NCI-H345 treated with DMSO at 0.1 percent for 48 hours (cell line): Measurements from ENCODE around the gene FBXW5.

Experiments used
- DNase-seq: peaks from one replicate; lab custom pipeline; 2025; ENCODE audit not compliant: unreplicated experiment; lab: John Stamatoyannopoulos, UW

The FBXW5 gene

DNA sequence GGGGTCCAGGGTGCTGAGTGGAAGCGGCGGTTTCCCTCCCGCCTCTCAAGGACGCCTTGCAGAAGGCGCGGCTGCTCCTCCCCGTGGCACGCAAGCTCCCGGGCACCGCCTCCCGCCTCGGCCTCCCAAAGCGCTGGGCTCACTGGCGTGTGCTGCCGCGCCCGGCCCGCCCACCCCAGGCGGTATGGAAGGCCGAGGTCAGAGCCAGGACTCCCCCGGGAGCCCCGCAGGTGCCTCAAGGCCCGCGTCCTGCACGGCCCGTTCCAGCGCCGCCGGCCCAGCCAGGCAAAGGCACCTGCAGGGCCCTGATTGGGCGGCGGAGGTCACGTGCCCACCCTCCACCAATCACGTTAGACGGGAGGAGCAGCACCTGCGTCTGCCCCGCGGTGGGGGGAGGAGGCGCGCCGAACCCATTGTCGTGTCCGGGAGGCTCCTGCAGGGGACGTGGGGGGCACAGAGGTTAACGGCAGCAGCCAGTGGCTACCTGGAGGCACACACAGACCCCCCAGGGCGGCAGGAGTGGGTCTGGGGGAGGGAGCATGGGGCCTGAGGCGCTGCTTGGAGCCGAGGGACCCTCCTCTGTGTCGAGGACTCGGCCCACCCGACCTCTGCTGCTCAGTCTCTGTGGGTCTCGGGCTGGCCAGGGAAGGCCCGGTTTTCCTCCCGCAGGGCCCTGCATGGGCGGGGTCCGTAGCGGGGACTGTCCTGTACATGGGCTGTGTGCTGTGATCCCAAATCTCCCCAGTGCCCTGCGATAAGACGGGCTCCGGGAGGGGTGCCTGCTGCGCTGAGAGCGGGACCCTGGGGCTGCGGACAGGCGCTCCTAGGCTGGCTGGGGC is 5.5 kb upstream of the FBXW5 start:
- peak; percentile 84 for DNase-seq

DNA sequence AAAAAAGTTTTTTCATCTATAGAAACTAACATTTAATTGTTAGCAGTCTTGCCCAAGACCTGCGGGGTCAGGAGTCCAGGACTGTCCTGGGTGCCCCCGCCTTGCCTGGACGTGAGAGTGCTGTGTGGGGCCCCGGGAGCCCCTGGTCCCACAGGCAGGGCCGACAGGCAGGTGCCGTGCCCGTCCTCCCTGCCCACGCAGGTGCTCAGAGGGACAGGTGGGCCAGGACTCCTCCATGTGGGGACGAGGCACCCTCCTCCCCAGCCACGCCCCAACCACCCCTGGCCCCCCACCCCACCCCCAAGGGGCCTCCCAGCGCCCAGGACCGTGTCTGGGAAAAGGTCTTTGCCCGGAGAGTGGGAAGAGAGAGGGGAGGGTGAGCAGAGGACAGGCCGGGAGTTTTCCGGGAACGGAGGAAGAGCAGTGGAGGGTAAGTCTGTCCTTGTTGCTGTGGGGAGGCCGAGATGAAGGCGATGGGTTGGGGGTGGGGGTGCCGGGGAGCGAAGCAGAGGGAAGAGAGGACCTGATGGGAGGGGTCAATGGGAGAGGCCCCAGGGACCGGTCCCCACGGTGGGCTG is 4.8 kb upstream of the FBXW5 start:
- no peak for DNase-seq

- no peak for DNase-seq
These were observed 3.5 kb upstream of the FBXW5 start for GRCh38 chr9:136947955-136948510.

- DNase-seq: no peak
These were observed 2.7 kb upstream of the FBXW5 start for GRCh38 chr9:136947028-136947891.

- DNase-seq: no peak
These were observed 1.9 kb upstream of the FBXW5 start for GRCh38 chr9:136946228-136947027.

GRCh38 chr9:136945333-136946227 is 1.0 kb upstream of the FBXW5 start:
- DNase-seq: no peak

DNA sequence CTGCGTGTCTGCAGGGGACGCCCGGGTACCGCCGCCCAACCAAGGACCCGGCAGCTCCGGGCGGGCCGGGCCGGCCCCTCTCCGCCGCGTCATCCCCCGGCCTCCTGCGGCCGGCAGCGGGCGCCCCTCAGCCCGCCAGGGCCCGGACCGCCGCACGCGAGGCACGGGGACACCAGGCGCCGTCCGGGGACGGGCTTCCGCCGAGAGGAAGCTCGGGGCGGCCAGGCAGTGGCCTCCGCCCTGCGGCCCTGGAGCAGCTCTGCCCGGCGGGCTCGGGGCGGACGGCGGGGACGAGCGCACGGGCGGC is 373 bp downstream of the FBXW5 start:
- DNase-seq: no peak

DNA sequence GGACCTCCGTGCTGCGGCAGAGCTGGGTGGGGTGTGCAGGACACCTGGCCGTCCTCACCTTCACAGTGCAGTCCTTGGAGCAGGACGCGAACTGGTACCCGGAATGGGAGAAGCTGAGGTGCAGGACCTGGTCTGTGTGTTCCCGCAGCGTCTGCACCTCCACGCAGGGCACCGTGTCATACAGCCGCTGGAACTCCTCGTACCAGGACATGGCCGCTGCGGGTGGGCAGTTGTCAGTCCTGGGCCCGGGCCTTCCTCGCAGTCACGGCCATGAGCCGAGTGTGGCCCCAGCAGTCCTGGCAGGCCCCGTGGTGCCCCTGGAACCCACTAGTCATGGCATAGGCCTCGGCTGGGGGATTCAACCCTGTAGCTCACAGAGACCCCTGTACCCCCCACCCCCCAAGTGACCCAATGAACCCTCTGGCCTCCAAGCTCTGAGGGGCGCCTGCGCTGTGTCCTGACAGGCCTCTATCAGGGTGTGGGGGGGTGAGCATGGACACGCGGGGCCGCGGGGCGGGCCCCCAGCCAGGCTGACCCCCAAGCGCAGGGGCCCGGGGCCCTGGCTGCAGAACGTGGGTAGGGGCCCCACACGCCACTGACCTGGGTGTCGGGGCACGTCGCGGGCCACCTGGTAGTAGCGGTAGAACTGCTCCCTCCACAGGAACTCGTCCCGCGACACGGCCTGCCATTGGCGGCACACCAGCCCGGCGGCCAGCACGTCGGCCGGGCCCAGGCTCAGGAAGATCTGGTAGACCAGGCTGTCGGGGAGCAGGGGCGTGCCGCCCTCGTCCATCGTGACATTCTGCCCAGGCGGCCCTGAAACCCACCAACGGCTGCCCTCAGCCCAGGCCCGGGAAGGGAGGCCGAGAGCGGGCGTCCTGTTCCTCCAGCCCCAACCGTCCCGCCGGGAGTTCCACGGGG is 987 bp downstream of the FBXW5 start:
- no peak for DNase-seq

- no peak for DNase-seq
These were observed 1.7 kb downstream of the FBXW5 start for GRCh38 chr9:136942881-136943230.

DNA sequence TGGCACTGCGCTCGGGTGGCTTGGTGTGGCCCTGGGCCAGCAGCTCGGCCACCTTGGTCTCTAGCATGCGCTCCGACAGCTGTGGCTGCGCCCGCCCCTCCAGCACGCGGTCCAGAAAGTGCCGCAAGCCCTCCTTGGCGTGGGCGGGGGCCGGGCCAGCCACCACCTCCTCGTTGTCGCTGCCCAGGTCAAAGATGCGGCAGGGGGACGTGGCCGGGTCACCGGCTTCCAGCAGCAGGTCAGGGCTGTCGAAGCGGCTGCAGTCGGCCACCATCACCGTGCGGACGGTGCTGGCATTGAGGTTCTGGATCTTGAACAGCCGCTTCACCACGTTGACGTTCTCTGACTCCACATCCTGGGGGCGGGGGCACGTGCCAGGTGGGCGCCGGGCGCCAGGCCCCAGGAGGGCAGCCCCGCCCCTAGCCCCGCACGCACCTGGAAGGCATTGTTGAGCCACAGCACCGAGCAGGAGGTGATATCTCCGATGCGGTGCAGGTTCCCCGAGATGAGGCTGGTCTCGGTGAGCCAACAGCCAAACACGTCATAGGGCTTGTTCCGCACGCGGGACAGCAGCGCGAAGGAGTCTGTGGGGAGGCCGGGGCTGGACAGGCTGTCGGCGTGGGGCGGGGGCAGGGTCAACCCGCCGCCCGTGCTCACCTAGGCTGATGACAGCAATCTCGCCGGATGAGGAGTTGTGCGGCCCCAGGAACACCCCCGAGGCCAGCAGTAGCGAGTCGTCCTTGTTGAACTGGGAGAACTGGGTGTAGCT is 2.2 kb downstream of the FBXW5 start:
- DNase-seq: no peak

DNA sequence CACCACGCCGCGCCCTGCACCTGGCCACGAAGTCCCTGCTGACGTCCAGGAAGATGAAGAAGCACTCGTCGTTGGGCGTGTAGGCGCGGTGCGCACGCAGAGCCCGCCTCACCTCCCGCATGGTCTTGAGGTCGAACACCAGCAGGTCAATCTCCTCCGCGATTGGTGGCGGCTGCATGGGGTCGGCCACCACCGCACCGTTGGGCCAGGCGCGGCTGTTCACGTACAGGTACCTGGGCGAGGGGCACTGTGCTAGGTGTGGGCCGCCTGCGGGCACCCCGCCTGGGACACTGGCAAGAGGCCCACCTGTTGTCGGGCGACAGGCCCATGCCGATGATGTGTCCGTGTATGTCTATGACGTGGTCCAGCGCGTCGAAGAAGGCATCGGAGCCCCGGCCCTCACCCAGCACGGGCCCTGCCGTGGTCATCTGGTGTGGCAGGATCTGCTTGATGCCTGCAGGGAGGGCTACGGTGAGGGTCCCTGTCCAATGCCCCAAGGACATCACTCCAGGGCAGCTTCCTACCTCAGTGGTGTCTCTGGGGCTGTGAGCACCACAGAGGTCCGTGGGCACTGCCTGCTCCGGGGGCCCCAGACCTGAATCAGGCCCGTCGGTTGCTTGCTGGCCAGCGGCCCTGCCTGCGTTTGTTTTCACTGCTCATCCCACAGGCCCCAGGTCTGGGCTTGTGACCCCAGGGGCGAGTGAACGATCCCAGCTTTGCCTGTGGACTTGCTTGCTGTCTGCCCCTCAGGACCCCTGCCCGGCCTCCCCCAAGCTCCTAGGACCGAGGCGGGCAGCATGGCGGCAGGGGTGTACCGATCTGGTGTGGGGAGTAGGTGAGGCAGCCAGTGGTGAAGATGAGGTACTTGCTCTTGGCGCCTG is 3.1 kb downstream of the FBXW5 start:
- DNase-seq: no peak

GRCh38 chr9:136940526-136941230 is 3.9 kb downstream of the FBXW5 start:
- no peak for DNase-seq

- DNase-seq: no peak
These were observed 4.5 kb downstream of the FBXW5 start for GRCh38 chr9:136939996-136940525.

- no peak for DNase-seq
These were observed 5.0 kb downstream of the FBXW5 start for GRCh38 chr9:136939431-136939995.

DNA sequence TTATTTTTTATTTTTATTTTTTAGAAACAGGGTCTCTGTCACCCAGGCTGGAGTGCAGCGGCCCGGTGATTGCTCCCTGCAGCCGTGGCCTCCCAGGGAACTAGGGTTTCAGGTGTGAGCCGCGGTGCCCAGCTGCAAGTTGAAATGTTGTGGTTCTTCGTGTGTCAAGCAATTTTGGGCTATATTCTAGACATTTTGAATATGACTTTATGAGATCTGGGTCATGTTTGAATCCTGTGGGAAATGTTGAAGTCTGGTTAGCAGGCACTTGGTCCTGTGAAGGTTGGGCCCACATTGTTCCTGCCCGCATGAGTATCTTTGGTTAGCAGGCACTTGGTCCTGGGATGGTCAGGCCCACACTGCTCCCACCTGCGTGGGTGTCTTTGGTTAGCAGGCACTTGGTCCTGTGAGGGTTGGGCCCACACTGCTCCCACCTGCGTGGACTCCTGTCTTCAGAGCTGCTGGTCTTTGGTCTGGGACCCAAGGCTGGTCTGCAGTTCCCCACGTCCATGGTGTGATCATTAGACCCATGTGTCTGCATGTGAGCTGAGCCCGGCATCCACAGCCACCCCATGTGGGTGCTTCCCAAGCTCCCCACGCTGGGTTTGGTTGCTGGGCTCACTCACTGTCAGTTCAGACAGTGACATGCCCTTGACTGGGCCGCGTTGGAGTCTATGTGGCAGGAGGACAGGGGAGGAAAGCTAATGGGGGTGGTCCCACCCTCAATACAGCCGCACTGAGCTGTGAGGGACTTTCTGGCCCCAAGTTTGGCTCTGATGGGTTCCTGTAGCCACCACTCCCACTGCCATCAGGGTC is 7.1 kb downstream of the FBXW5 start:
- DNase-seq: no peak
